ENCODE data around the gene FAM114A2. TPM values are rescaled to one million over a fixed set of nuclear protein-coding genes. Genes with fewer than 3 reads are reported as not detected.

FAM114A2 gene
- total RNA-seq, 5 donors from 2014 or later (not counting 1 experiment from before 2014, with no cell fraction given), result 28.4 to 37.3 (median 34.5) TPM

GRCh38 chr5:153987301-153987700 lies 51.4 kb downstream of the FAM114A2 start:
- CTCF ChIA-PET, result no interaction called here
- Mint-ChIP-seq H3K4me3 (no peak overlapping the region), H3K27me3 (no peaks in the 10 kb centered on the region), H3K4me1 (no peaks in the 10 kb centered on the region), H3K36me3 (peaks cover 30% of the 10 kb centered on the region), H3K27ac (no peak overlapping the region), H3K9me3 (no peaks in the 10 kb centered on the region)
- POLR2A ChIA-PET, result no interaction called here
- no peak overlapping the region for H3K27ac ChIP-seq (ENCODE audit: low read length)
- H3K4me3 ChIP-seq (ENCODE audit: control insufficient read depth in 1 of 2, extremely low read depth in 1 of 2, low read length in 1 of 2), result no peak overlapping the region
- H3K9me3 ChIP-seq, result no peaks in the 10 kb centered on the region
- no peaks in the 10 kb centered on the region for H3K27me3 ChIP-seq (replicated peaks in 1 of 2; ENCODE audit: control insufficient read depth in 2 of 2, extremely low read depth in 1 of 2, insufficient read depth in 2 of 2, low read length in 1 of 2)
- DNase-seq (no peak), ATAC-seq (replicated peaks in 1 of 4) (no peak)
- no peaks in the 10 kb centered on the region for H3K4me1 ChIP-seq (ENCODE audit: control insufficient read depth in 1 of 2, extremely low read depth in 1 of 2, insufficient read depth in 2 of 2, low read length in 2 of 2)
- WGBS (ENCODE audit: insufficient coverage), result no CpG with 5 or more reads among the region's 2 CpGs
- H3K36me3 ChIP-seq (ENCODE audit: control insufficient read depth in 2 of 2, extremely low read depth in 1 of 2, insufficient read depth in 1 of 2, low read length in 1 of 2), result peaks cover 0 to 7% of the 10 kb centered on the region in 2 donors

GRCh38 chr5:153985498-153985897 lies 53.2 kb downstream of the FAM114A2 start:
- Histone ChIP-seq H3K4me1 (ENCODE audit: control insufficient read depth in 1 of 2, extremely low read depth in 1 of 2, insufficient read depth in 2 of 2, low read length in 2 of 2) (no peaks in the 10 kb centered on the region), H3K9me3 (no peaks in the 10 kb centered on the region), H3K36me3 (ENCODE audit: control insufficient read depth in 2 of 2, extremely low read depth in 1 of 2, insufficient read depth in 1 of 2, low read length in 1 of 2) (no peaks in the 10 kb centered on the region), H3K4me3 (ENCODE audit: control insufficient read depth in 1 of 2, extremely low read depth in 1 of 2, low read length in 1 of 2) (no peak overlapping the region), H3K27me3 (replicated peaks in 1 of 2; ENCODE audit: control insufficient read depth in 2 of 2, extremely low read depth in 1 of 2, insufficient read depth in 2 of 2, low read length in 1 of 2) (no peaks in the 10 kb centered on the region), H3K27ac (ENCODE audit: low read length) (no peak overlapping the region)
- POLR2A ChIA-PET, result no interaction called here
- H3K36me3 Mint-ChIP-seq, result peaks cover 17% of the 10 kb centered on the region
- no peak overlapping the region for H3K4me3 Mint-ChIP-seq
- no peaks in the 10 kb centered on the region for H3K27me3 Mint-ChIP-seq
- no peaks in the 10 kb centered on the region for H3K4me1 Mint-ChIP-seq
- H3K27ac Mint-ChIP-seq, result no peak overlapping the region
- ATAC-seq (replicated peaks in 1 of 4) (no peak), DNase-seq (no peak)
- 100% methylated on average over 1 of the region's 3 CpGs for WGBS (ENCODE audit: insufficient coverage)
- no peaks in the 10 kb centered on the region for H3K9me3 Mint-ChIP-seq
- CTCF ChIA-PET, result no interaction called here

GRCh38 chr5:153983885-153984284 lies 54.8 kb downstream of the FAM114A2 start:
- H3K4me1 Mint-ChIP-seq, result no peaks in the 10 kb centered on the region
- DNase-seq (no peak), ATAC-seq (replicated peaks in 1 of 4) (no peak)
- H3K9me3 ChIP-seq, result no peaks in the 10 kb centered on the region
- POLR2A ChIA-PET, result no interaction called here
- H3K4me3 ChIP-seq (ENCODE audit: control insufficient read depth in 1 of 2, extremely low read depth in 1 of 2, low read length in 1 of 2), result no peak overlapping the region
- H3K27me3 ChIP-seq (replicated peaks in 1 of 2; ENCODE audit: control insufficient read depth in 2 of 2, extremely low read depth in 1 of 2, insufficient read depth in 2 of 2, low read length in 1 of 2), result peaks cover 0 to 2% of the 10 kb centered on the region in 2 experiments
- peaks cover 7% of the 10 kb centered on the region for H3K36me3 Mint-ChIP-seq
- peaks cover 0 to 3% of the 10 kb centered on the region in 2 donors for H3K27me3 Mint-ChIP-seq
- no peak overlapping the region for H3K4me3 Mint-ChIP-seq
- H3K9me3 Mint-ChIP-seq, result no peaks in the 10 kb centered on the region
- no peaks in the 10 kb centered on the region for H3K4me1 ChIP-seq (ENCODE audit: control insufficient read depth in 1 of 2, extremely low read depth in 1 of 2, insufficient read depth in 2 of 2, low read length in 2 of 2)
- WGBS (ENCODE audit: insufficient coverage), result no CpG with 5 or more reads among the region's 1 CpG
- no peak overlapping the region for H3K27ac Mint-ChIP-seq
- H3K27ac ChIP-seq (ENCODE audit: low read length), result no peak overlapping the region
- CTCF ChIA-PET, result no interaction called here
- H3K36me3 ChIP-seq (ENCODE audit: control insufficient read depth in 2 of 2, extremely low read depth in 1 of 2, insufficient read depth in 1 of 2, low read length in 1 of 2), result no peaks in the 10 kb centered on the region

GRCh38 chr5:153981905-153982605 lies 56.7 kb downstream of the FAM114A2 start:
- CTCF ChIA-PET, result no interaction called here
- peaks cover 4 to 9% of the 10 kb centered on the region in 2 donors for H3K27me3 Mint-ChIP-seq
- POLR2A ChIA-PET, result no interaction called here
- Histone ChIP-seq H3K27me3 (replicated peaks in 1 of 2; ENCODE audit: control insufficient read depth in 2 of 2, extremely low read depth in 1 of 2, insufficient read depth in 2 of 2, low read length in 1 of 2) (peaks cover 0 to 7% of the 10 kb centered on the region in 2 experiments), H3K27ac (ENCODE audit: low read length) (no peak overlapping the region), H3K4me3 (ENCODE audit: control insufficient read depth in 1 of 2, extremely low read depth in 1 of 2, low read length in 1 of 2) (no peak overlapping the region), H3K36me3 (ENCODE audit: control insufficient read depth in 2 of 2, extremely low read depth in 1 of 2, insufficient read depth in 1 of 2, low read length in 1 of 2) (no peaks in the 10 kb centered on the region), H3K9me3 (no peaks in the 10 kb centered on the region), H3K4me1 (ENCODE audit: control insufficient read depth in 1 of 2, extremely low read depth in 1 of 2, insufficient read depth in 2 of 2, low read length in 2 of 2) (no peaks in the 10 kb centered on the region)
- no CpG with 5 or more reads among the region's 4 CpGs for WGBS (ENCODE audit: insufficient coverage)
- no peaks in the 10 kb centered on the region for H3K9me3 Mint-ChIP-seq
- DNase-seq (no peak), ATAC-seq (replicated peaks in 1 of 4) (no peak)
- no peak overlapping the region for H3K27ac Mint-ChIP-seq
- H3K4me3 Mint-ChIP-seq, result no peak overlapping the region
- no peaks in the 10 kb centered on the region for H3K36me3 Mint-ChIP-seq
- H3K4me1 Mint-ChIP-seq, result no peaks in the 10 kb centered on the region

GRCh38 chr5:153979028-153979783 lies 59.5 kb downstream of the FAM114A2 start:
- no peaks in the 10 kb centered on the region for H3K9me3 Mint-ChIP-seq
- CTCF ChIA-PET, result interaction anchor here in 1 of 2 donors (0.9 to 1.1 kb wide), 2 partner anchors 10 to 185 kb away, joined by 4 to 5 read pairs; no protein-coding TSS in a partner anchor
- H3K27ac Mint-ChIP-seq, result no peak overlapping the region

GRCh38 chr5:153974813-153975163 lies 63.9 kb downstream of the FAM114A2 start:
- CTCF ChIA-PET, result interaction anchor here (1.0 to 2.1 kb wide), 8 partner anchors 10 to 665 kb away, joined by 3 to 9 read pairs (median 4); no protein-coding TSS in a partner anchor
- H3K36me3 ChIP-seq (ENCODE audit: control insufficient read depth in 2 of 2, extremely low read depth in 1 of 2, insufficient read depth in 1 of 2, low read length in 1 of 2), result no peaks in the 10 kb centered on the region
- ATAC-seq (replicated peaks in 1 of 4) (no peak), DNase-seq (no peak)
- Mint-ChIP-seq H3K36me3 (no peaks in the 10 kb centered on the region), H3K27ac (no peak overlapping the region), H3K4me1 (no peaks in the 10 kb centered on the region), H3K27me3 (peaks cover 15 to 16% of the 10 kb centered on the region in 2 donors), H3K9me3 (no peaks in the 10 kb centered on the region), H3K4me3 (no peak overlapping the region)
- H3K4me1 ChIP-seq (ENCODE audit: control insufficient read depth in 1 of 2, extremely low read depth in 1 of 2, insufficient read depth in 2 of 2, low read length in 2 of 2), result no peaks in the 10 kb centered on the region
- H3K27ac ChIP-seq (ENCODE audit: low read length), result no peak overlapping the region
- no peak overlapping the region for H3K4me3 ChIP-seq (ENCODE audit: control insufficient read depth in 1 of 2, extremely low read depth in 1 of 2, low read length in 1 of 2)
- peaks cover 0 to 15% of the 10 kb centered on the region in 2 experiments for H3K27me3 ChIP-seq (replicated peaks in 1 of 2; ENCODE audit: control insufficient read depth in 2 of 2, extremely low read depth in 1 of 2, insufficient read depth in 2 of 2, low read length in 1 of 2)
- no peaks in the 10 kb centered on the region for H3K9me3 ChIP-seq
- POLR2A ChIA-PET, result no interaction called here

More at GRCh38 chr5:153979028-153979783, 59.5 kb downstream of the FAM114A2 start:
- no peaks in the 10 kb centered on the region for H3K4me1 ChIP-seq (ENCODE audit: control insufficient read depth in 1 of 2, extremely low read depth in 1 of 2, insufficient read depth in 2 of 2, low read length in 2 of 2)
- Mint-ChIP-seq H3K27me3 (peaks cover 15 to 16% of the 10 kb centered on the region in 2 donors), H3K36me3 (no peaks in the 10 kb centered on the region), H3K4me3 (no peak overlapping the region), H3K4me1 (no peaks in the 10 kb centered on the region)
- POLR2A ChIA-PET, result no interaction called here
- H3K9me3 ChIP-seq, result no peaks in the 10 kb centered on the region
- H3K4me3 ChIP-seq (ENCODE audit: control insufficient read depth in 1 of 2, extremely low read depth in 1 of 2, low read length in 1 of 2), result no peak overlapping the region
- WGBS (ENCODE audit: insufficient coverage), result 17% methylated on average over 1 of the region's 4 CpGs
- H3K36me3 ChIP-seq (ENCODE audit: control insufficient read depth in 2 of 2, extremely low read depth in 1 of 2, insufficient read depth in 1 of 2, low read length in 1 of 2), result no peaks in the 10 kb centered on the region
- DNase-seq (no peak), ATAC-seq (replicated peaks in 1 of 4) (no peak)
- no peak overlapping the region for H3K27ac ChIP-seq (ENCODE audit: low read length)
- peaks cover 0 to 17% of the 10 kb centered on the region in 2 experiments for H3K27me3 ChIP-seq (replicated peaks in 1 of 2; ENCODE audit: control insufficient read depth in 2 of 2, extremely low read depth in 1 of 2, insufficient read depth in 2 of 2, low read length in 1 of 2)

All from T-cell (primary cell).